22Rv1 (cell line): ENCODE data around the gene TRMT2A.

ENCODE experiments used
- H3K27ac ChIP-seq: fragments of 450-650 bp; 2 replicates; pipeline ENCODE4 v1.5.1; 2017
- CTCF ChIP-seq: fragments of 450-650 bp; IDR thresholded peaks from 2 replicates; pipeline ENCODE4 v1.5.1; 2017; ENCODE audit warnings: mild to moderate bottlenecking
- ZFX ChIP-seq: fragments of 450-650 bp; IDR thresholded peaks from 2 replicates; pipeline ENCODE4 v1.6.1; 2017; ENCODE audit warnings: antibody characterized with exemption, borderline replicate concordance

Gene TRMT2A

DNA sequence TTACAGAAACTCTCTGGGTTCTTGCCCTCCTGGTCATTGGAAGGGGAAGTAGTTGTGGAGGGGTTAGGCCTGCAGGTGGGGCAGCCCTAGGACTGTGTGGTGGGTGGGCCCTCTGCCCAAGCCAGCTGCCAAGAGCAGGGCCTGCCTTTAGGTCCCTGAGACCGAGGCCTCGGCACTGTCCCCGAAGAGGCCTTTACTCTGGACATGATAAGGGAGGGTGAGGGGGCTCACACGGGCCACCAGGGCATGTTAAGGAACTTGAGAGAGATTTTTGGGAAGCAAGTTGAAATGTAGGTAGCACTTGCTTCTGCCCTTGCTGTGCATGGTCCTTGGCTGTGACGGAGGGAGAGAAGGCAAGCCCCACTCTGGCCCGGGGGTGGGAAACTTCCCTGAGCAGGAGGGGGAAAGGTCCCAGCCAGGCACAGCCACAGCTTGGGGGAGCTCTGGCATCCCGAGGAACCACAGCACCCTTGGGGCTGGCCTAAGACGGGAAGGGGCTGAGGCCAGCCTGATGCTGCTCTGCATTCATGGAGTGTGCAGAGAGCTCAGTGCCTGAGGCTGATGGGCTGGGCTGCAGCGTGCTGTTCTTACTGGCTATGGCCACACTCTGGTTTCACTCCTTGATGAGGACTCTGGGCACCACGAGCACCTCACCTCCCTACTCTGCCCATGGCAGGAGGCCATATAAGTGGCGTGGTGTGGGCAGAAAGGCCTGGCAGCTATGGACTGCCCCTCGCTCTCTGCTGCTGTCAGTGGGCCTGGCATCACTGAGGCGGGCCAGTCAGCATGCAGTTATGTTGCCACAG lies 8.9 kb downstream of the TRMT2A start:
- H3K27ac ChIP-seq, result no peak overlapping the region
- TF ChIP-seq CTCF, result no peak
- no peak for TF ChIP-seq ZFX

DNA sequence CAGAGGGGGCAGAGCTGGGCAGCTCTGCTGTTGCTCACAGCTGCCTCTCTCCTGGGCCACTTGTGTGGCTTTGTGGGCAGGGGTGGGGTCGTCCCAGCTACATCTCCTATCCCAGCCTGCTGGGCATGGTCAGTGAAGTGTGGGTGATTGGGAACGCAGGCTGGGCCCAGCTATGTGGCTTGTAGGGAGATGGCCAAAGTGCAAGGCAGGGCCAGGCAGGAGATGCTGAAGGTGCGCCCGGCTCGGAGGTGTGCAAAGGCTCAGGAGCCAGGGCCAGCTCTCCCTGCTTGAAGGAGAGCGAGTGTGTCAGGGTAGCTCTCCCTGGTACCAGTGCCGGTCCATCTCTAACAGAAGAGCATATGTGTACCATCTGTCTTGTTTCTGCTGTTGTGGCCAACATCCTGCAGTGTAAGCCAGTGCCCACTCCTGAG lies 9.5 kb downstream of the TRMT2A start:
- H3K27ac ChIP-seq, result no peak overlapping the region
- no peak for TF ChIP-seq ZFX
- no peak for TF ChIP-seq CTCF

- TF ChIP-seq ZFX (no peak), CTCF (no peak)
- no peak overlapping the region for H3K27ac ChIP-seq
Observed at GRCh38 chr22:20106849-20107237, 10.2 kb downstream of the TRMT2A start.

- TF ChIP-seq CTCF (no peak), ZFX (no peak)
- no peak overlapping the region for H3K27ac ChIP-seq
Observed at GRCh38 chr22:20106205-20106848, 10.7 kb downstream of the TRMT2A start.

DNA sequence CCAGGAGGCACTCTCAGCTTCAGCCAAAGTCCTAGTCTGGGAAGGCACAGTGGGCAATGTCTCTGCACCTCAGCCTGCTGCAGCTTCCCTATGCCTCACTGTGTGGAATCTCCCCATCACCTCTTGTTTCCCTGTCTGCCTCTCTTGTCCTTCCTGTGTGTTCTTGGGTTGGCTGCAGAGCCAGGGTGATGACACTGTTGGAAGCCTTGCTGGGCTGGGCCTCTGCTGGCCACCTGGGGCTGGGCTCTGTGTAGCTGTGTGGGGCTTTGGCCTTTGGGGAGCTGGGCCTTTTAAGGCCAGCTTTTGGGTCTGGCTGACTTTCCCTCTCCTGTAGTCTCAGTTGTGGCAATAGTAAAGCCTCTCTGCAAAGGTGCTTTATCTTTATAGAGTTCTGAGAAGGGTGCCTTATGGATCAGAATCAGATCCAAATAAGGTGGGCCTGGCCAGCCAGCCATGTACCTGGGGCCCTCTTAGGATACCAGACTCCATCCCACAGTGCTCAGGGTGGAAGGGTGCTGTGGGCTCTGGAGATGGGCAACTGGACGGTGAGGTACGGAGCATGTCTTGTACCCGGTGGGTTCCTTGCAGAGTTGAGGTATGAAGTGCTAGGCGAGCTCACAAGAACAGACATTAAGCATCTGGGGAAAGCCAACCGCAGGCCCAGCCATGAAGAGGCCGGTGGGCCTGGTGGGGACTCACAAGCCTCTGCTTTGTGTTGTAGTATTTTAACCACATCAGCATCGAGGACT lies 11.4 kb downstream of the TRMT2A start:
- TF ChIP-seq ZFX (no peak), CTCF (no peak)

GRCh38 chr22:20102203-20102780 lies 14.7 kb downstream of the TRMT2A start:
- 0 out of 2 replicates have a peak, but pooled peaks have one; percentile 7 for TF ChIP-seq CTCF
- no peak for TF ChIP-seq ZFX
- no peak overlapping the region for H3K27ac ChIP-seq

More for the DNA sequence above, 11.4 kb downstream of the TRMT2A start:
- no peak overlapping the region for H3K27ac ChIP-seq
